Amniotic epithelial cell (primary cell): ENCODE data around the gene NAMPT.
A peak's percentile ranks its signal among the peaks of the same experiment; 100 is the strongest.

Source experiments
- DNase-seq: peaks from one replicate; pipeline ENCODE4 v3.0.0-alpha.2; 2010; ENCODE audit warnings: low read depth

The NAMPT gene

DNA sequence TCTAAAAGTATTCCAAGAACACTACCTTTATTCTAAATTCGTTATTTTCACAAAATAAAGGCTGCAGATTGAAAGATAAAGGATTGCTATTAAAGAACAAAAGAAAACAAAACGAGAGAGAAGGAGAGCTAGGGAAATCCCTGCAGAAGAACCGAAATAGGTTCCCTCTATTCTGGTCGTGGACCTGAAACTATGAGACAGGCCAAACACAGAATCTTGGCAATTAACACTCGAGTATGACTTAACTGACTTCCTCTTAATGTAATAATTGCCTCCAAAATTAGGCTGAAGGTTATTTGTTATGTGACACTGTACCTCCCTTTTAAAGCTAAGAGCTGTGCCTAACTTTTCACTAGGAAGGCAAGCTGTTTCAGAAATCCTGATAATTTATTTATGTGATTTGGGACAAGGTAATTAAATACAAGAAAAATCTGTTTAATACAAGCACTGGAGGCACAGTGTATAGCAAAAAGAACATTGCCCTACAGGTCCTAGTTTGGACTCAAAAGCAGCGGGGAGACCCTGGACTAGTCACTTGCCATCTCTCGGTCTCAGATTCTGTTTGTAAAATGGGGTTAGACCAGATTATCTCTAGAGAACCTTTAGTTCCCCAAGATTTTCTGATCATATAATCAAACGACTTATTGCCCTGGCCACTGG, 11.6 kb downstream of the NAMPT start:
- DNase-seq = no peak

DNA sequence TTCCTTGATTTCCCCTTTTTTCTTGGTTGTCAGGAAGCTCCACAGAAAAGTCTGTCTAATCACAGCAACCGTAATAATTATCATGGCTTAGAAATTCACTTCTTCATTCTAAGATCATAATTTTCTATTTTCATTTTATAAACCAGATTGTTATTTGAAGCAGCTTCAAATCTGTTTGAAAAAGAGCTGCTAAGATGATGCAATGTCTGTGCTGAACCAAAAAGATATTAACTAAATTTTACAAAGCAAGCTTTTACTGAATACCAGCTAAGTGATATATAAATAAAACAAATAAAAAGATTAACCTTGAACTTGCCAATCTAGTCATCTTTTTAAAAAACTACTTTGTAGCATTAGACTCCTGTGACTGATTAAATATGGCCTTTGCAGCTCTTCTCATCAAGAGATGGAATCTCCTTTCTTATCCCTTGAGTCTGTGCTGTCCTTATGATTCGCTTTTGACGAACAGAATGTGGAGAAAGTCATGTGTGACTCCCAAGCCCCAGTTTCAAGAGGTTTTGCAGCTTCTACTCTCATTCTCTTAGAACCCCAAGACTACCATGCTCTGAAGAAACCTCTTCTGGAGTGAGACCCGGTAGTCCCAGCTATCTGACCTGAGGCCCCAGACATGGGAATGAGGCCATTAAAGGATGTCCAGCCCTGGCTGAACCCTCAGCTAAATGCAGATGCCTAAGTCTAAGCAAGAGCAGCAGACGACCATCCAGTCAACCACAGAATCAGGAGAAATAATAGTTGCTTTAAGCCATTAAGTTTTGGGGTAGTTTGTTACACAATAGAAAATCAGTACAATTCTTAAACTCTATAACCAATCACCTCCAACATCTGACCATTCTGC, 14.4 kb downstream of the NAMPT start:
- no peak for DNase-seq

DNA sequence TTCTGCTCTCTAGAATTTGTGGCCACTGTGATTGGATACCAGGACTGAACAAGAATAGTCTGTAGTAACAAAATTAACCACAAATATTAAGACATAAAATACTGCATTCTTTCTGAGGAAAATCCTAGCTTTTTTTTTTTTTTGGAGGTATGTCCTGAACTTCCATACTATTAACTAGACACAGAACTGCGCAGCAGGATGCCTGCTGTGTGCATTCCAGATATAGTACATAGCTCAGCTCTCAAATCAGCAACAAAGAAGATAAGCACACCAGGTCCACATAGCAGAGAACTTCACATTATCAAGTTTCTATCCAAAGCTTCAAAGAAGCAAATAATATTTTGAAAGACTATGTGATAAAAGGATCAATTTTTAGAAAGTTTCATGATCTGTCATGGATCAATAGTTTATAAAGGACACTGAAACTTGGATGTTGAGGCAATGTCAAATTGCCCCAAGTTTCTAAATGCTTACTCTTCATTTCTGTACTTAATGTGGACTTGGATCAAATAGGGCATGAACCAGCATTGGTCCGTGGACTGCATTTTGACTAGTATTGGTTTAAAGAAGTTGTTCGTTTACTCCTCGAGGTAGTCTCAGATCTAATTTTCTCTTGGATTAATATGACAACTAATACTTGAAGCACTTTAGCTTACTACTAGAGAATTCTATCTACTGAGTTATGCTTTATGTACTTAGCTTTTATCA, 15.4 kb downstream of the NAMPT start:
- DNase-seq = peak; percentile 36

DNA sequence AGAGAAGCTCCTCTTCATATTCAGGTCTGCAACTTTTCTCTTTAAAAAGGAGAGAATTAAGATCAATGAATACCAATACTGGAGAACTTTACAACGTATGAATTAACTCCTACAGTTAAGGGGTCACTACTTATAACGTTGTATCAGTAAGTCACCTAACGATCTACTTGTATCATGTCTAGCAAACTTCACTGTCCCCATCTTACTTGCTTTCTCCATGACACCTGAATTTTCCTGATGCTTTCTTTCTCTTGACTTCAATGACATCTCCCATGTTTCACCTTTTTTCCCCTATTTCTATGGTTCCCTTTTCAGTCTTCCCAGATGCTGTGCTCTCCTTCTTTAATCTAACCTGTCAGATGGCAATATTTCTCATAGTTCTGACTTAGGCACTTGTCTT, 19.6 kb downstream of the NAMPT start:
- no peak for DNase-seq

DNA sequence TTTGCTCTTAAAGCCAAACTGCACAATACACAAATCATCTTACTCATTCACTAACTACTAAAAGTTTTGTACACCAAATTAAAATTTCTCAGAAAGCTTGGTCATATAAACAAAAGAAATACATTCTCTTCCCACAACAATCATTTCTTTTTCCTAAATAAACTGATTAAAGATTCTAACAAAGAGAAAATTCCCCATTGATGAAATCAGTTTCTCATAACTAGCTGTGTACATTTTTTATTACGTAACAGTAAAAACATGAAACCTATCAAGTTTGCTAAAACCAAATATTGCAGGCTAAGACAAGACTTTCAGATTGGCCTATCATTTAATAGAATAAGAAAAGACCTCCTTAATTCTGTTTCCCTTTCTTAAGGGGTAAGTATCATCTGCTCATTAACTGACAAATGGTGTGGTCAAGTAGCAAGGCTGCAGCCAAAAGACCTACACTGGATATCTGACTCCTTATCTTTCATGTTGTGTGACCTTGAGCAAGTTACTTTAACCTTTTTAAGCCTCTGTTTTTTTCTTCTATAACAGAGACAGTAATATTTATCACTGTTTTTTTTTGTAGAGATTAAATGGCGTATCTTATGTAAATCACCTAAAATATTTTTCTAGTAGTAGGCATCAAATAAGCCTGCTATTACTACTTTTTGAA, 22.4 kb downstream of the NAMPT start:
- DNase-seq = peak; percentile 38

DNA sequence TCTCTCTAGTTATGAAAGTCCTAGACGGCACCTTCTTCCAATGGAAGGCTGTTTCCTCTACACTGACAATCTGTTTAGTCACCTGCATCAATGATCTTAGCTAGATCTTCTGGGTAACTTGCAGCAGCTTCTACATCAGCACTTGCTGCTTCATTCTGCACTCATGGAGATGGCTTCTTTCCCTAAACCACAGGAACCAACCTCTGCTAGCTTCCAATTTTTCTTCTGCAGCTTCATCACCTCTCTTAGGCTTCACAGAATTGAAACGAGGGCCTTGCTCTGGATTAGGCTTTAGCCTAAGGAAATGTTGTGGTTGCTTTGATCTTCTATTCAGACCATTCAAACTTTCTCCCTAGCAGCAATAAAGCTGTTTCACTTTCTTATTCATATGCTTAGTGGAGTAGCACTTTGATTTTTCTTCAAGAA, 24.6 kb downstream of the NAMPT start:
- DNase-seq = peak; percentile 49

DNA sequence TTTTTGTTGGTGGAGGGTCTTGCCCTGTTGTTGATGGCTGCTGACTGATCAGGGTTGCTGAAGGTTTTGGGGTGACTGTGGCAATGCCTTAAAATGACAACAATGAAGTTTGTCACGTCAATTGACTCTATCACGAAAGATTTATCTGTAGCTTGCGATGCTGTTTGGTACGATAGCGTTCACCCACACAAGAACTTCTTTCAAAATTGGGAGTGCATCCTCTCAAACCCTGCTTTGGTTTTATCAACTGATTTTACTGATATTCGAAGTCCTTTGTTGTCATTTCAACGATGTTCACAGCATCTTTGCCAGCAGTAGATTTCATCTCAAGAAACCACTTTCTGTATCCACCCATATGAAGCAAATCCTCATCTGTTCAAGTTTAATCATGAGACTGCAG, 26.0 kb downstream of the NAMPT start:
- no peak for DNase-seq

DNA sequence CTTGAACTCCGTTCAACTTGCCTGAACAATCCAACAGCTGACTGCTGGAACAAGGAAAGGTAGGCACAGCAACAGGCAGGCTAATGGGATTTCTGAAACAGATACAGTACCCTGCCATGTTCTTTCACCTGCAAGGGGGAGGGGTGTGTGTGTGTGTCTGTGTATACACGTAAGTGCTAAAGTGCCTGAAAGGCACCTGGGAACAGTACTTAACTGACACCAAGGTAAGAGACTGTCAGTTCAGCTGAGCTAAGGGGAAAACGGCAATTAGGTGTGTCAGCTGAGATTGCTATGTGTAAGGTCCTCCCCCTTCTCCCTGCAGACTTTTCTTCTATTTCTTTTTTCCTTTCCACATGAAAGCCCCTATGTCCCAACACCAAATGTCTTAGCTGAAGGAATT, 27.0 kb downstream of the NAMPT start:
- no peak for DNase-seq

DNA sequence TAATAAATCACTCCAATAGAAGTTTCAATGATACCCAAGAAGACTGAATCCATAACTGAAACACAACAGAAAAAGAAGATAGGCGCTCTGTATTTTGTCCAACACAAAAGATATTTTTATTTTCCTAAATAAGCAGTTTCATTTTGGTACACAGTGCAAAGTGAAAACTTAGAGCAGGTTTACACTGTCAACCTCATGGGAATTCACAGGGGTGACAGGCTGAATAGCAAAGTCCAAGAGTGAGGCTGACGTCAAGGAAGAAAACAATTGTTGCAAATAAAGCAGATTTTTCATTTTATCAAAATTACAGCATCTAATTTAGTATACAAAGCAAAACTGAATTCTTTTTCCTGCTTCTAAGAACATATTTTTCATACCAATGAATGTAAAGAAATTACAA, 28.6 kb downstream of the NAMPT start:
- DNase-seq = no peak

DNA sequence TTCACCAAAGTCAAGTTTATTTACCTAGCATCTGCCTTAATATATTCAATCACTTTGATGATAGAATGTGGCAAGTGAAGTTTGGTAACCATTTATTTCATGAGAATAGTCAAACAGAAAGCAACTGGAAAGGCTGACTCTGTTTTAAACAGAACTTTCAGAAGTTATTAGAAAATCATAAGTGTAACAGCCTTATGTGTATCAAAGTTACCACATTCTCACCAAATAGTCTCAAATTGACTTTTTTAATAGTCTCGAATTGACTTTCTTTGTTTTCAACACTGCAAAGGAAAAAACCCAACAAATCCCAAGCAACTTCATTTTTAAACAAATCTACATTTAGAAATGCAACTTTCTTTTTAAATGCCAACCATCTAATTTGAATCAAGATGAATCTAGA, 29.5 kb downstream of the NAMPT start:
- no peak for DNase-seq

DNA sequence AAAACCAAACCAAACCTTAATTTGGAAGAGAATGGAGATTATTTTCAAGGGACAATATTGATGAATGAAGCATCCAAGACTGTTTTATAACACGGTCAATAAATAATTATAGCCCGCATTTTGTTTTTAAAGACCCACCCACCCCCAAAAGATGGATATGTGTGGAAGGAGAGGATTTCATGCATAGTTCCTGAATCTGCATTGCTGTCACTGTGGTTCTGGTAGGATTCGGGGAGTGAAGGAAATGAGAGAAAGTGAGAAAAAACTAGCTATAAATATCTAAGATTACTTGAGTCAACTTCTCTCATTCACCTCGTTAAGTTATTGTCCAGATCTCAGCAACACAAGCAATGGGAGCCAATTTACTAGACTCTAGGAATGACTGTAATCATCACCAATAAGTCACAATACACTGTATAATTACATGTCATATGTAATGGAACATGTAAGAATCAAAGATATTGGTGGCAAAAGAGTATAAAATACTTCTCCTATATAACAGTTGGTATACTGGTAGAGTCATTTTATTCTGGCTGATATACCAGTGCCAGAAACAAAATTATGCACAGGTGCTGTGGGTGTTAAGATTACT, 30.2 kb downstream of the NAMPT start:
- no peak for DNase-seq

DNA sequence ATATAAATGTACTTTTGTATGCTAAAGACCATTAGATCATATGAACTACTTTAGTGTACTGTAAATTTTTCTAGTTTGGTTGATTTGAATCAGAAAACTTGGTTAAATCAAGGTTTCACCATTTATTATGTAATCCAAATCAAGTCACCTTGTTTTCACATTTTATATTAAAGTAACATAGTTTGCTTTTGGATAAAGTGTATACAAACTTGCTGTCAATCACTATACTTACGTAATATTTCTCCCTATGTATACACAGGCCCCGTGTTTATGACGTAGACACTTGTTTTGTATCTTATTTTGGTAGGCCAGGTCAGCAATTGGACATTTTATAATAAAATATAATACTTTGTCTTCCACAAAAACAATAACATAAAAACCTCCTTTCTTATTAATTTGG, 32.2 kb downstream of the NAMPT start:
- DNase-seq = no peak

DNA sequence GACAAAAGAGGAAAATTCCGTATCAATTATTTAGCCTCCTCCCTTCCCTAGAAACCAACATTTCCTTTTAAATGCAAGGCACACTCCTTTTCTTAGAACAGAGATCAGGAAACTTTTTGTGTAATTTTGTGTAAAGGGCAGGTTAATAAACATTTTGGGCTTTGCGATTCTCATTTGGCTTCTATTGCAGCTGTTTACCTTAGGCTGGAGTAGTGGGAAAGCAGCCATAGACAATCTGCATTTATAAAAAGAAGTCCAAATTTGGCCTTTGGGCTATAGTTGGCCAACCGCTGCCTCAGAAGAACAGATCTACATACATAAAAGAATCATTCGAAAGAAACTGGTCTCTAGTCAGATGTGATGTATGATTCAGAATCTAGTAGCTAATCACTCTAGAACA, 35.3 kb downstream of the NAMPT start:
- DNase-seq = no peak

DNA sequence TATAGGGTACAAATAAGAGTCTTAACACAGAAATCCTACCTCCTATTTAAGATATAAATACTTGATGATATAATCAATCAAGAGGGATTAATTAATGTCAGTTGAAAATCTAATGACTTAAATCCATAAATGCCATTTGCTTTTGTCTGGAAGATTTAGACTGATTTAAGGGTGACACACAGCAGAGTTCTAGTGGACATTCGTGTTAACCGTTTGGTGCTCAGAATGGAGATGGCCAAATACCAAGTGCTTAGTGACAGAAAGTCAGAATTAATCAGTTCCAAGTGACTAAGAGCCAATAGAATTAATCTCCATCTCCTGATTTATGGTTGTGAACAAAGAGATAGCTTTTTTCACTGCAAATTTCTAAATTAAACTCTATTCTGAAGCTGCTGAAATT, 36.2 kb downstream of the NAMPT start:
- no peak for DNase-seq

DNA sequence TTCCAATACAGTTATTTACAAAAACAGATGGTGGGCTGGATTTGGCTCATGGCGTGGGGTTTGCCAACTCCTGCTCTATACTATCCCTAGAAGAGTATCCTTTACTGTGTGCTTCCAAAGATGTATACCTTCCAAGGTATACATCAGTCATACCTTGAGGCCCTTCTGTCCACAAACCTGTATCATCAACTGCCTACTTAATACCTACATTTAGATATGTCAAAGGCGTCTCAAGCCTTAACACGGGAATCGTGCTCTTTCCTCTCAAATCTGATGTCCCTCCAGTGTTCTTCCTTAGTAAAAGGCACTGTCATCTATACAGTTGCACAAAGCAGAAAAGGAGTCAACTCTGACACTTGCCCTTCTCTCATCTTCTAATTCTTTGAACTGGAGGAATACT, 36.9 kb downstream of the NAMPT start:
- no peak for DNase-seq

DNA sequence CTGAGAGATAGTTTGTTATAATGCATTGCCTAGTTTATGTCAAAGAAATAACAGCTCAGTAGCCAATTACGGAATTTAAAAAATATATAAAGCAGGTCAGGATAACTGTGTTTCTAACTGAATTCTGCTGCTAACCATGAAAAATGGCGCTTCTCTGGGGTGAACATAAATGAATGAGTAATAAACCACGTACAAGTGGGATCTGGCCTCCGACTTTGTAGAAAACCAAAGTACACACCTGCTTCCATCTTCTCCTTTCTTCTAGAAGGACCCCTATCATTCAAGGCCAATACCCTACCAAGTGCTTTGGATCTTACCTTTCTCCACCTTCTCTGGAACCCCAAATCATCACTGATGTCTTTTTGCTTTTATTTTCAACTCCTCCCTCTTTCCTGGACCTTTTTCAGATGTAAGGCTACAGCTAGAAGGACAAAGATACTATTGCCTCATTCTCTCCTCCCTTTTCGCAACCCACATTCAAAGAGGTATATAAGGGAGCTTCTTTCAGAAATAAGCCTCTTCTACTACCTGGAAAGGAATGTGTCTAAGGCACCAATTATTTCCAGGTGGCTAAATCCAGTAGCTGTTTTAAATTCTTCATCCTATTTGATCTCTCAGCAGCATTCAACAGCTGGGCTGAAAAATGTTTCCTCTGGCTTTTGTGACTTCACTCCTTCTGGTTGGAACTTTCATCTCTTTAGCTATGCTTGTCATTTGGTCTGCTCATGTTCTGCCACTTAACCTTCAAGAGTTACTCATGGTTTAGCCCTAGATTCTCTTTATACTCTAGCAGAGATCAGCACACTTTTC, 37.7 kb downstream of the NAMPT start:
- no peak for DNase-seq

DNA sequence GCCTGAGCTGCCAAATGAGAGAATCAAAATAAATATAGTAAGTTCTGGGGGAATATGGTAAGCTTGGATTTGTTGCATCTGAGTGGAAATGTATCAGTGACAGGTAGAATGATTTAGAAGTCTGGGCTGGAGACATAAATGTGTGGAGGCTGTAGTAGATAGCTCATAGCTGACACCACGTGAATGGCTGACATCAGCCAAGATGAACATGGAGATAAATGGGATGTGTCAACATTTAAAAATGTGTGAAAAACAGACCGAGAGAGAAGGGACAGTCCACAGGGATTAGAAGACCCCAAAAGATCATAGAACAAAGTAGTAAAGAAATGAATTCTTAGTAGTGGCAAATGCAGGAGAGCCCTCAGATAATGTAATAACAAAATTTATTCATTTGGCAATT, 40.9 kb downstream of the NAMPT start:
- peak; percentile 79 for DNase-seq

DNA sequence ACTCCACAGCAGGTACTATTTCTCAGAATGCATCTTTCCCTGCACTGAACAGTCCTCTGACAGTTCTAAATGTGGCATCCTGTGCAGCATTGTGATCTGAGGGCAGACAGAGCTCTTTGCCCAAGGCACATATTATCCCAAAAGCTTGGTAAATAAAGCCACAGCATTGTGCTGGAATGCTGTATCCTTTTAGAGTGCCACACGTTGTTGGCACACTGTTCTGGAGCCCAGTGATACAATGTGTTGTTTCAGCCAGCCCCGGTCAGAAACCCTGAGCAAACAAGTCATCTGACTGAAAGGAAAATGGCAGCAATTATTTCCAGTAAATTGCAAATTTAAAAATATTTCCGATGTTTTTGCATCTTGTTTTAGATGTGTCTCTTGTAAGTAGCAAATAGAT, 45.4 kb downstream of the NAMPT start:
- no peak for DNase-seq

DNA sequence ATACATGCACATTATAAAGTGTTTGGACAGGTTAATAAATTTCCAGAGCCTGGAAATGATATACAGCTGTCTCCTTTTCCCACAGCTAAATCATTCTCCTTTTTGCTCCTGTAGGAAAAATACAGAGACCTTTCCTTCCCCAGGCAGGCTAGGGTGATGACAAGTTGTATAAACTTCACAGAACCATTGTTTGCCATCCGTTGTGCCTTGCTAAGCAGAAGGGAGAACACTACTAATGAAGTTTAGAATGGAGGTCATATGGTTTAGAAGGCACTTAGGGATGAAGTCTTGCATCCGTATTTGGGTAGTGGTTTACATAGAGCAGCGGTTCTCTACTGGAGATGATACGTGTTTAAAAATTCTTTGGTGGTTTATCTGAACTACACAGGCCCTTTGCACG, 46.0 kb downstream of the NAMPT start:
- DNase-seq = no peak

DNA sequence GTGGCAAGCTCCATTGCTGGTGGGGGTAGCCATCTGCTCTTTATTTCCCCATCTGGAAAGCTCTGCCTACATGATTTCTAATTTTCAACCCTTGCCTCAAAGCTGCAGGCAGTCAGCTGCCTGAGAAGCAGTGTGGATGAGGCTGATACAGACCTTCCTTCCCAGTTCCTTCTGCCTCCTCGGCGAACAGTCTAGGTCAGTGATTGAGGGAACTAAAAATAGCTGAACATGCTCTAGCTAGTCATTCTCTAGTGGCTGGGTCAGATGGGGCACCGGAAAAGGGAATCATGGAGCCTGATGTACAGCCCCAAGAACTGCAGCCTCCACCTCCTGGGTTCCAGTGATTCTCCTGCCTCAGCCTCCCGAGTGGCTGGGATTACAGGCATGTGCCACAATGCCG, 48.7 kb downstream of the NAMPT start:
- DNase-seq = no peak

DNA sequence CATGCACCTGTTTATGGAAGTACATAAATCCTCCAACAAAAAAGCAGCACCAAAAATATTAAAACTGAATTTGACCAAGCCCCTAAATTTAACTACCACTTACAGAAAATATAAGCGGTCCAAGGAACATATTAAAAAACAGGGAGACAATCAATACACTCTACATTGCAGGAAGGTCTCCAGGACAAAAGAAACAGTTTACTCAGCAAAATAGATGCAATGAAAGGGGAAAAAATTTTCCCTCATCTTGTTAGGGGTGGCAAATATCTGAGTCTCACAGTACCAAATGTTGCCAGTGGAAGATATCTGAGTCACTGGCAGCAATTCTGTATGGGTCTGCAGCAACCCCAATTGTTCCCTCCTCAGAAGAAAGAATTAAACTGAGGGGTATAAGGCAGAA, 50.4 kb downstream of the NAMPT start:
- no peak for DNase-seq
